ENCODE measurements around the gene LZTFL1.

GRCh38 chr3:45776301-45776595, 65.7 kb downstream of the LZTFL1 start:
- TF ChIP-seq ESRRG (CRISPR knock-in tag; IDR thresholded peaks at IDR 0.05): no peak
- TF ChIP-seq RARB (CRISPR knock-in tag; IDR thresholded peaks at IDR 0.05): no peak
- TF ChIP-seq ISL1 (CRISPR knock-in tag; IDR thresholded peaks at IDR 0.05): no peak
- no peak for TF ChIP-seq PATZ1 (CRISPR knock-in tag; IDR thresholded peaks at IDR 0.05; ENCODE audit: borderline replicate concordance)
- no peak for TF ChIP-seq BACH2 (CRISPR knock-in tag; IDR thresholded peaks at IDR 0.05; ENCODE audit: borderline replicate concordance)
- TF ChIP-seq ARNTL (CRISPR knock-in tag; IDR thresholded peaks at IDR 0.05; ENCODE audit: borderline replicate concordance, low read depth): no peak
- no peak for TF ChIP-seq GLIS3 (CRISPR knock-in tag; IDR thresholded peaks at IDR 0.05)
